K562 (cell line): ENCODE measurements around the gene TREH. TPM values are rescaled to one million over a fixed set of nuclear protein-coding genes. Genes with fewer than 3 reads are reported as not detected.

Source experiments
- ATAC-seq: fragments of 200-7000 bp; cut with Tn5 transposase; 3 replicates; pipeline ENCODE4 v1.9.1; 2020; ENCODE audit warnings: moderate library complexity
- BruUV-seq: library from RNA; stranded (reverse); fragments of 400-500 nt; replicated peaks from 2 replicates; lab custom pipeline; 2021; lab: Mats Ljungman, UMichigan
- CTCF ChIA-PET: fragments of 300-600 bp; formaldehyde crosslinking; extraction: SDS; loops from one replicate; lab custom pipeline; 2021; ENCODE audit warnings: low intra/inter-chr PET ratio; lab: Yijun Ruan, JAX
- POLR2A ChIA-PET: fragments of 300-600, 350-650 bp; sonication (Branson Sonifier 250); formaldehyde crosslinking; extraction: SDS; loops from one replicate; lab custom pipeline; 2021; ENCODE audit warnings: antibody characterized with exemption, inconsistent platforms; lab: Yijun Ruan, JAX
- DNase-seq, 4 experiments: peaks; one replicate each; pipeline versions ENCODE4 v3.0.0 to v3.0.0-alpha.2; 2011 to 2018; ENCODE audit warnings: low spot score in 3 of 4, mixed read lengths in 3 of 4; ENCODE audit errors: extremely low read depth in 1 of 4
- FAIRE-seq: peaks from 2 replicates; lab custom pipeline; 2011; peaks lifted over from hg19 to GRCh38; lab: Jason Lieb, UNC
- H2AFZ ChIP-seq: 2 replicates; pipeline ENCODE4 v1.6.0; 2011; ENCODE audit warnings: low read depth, low read length, control low read depth, inconsistent platforms
- H3K27ac ChIP-seq: fragments of 200-600 bp; 3 replicates; pipeline ENCODE4 v1.8.0; 2011; ENCODE audit warnings: low read depth, mild to moderate bottlenecking, control low read depth, inconsistent platforms, low read length, moderate library complexity, mixed read lengths; ENCODE audit errors: extremely low read depth
- H3K27me3 ChIP-seq, 2 experiments: fragments of 300-600 bp in 1 of 2; 2 replicates in 1 of 2; 3 replicates in 1 of 2; pipeline versions ENCODE4 v1.6.0 to v1.8.0; 2011; ENCODE audit warnings: inconsistent platforms in 2 of 2, low read length in 2 of 2, mild to moderate bottlenecking in 1 of 2, mixed read lengths in 1 of 2, moderate library complexity in 1 of 2; ENCODE audit not compliant: control insufficient read depth in 2 of 2, insufficient read depth in 2 of 2
- H3K36me3 ChIP-seq: fragments of 300-600 bp; 3 replicates; pipeline ENCODE4 v1.8.0; 2011; ENCODE audit warnings: mild to moderate bottlenecking, low read length, inconsistent platforms; ENCODE audit not compliant: control insufficient read depth, insufficient read depth
- H3K4me1 ChIP-seq, 2 experiments: fragments of 200-600 bp in 1 of 2; replicated peaks in 1 of 2; 2 replicates in 1 of 2; 3 replicates in 1 of 2; pipeline versions ENCODE4 v1.5.1 to v1.8.0; 2011; ENCODE audit warnings: inconsistent platforms in 2 of 2, low read length in 2 of 2, mild to moderate bottlenecking in 1 of 2, mixed read lengths in 1 of 2, moderate library complexity in 1 of 2; ENCODE audit not compliant: control insufficient read depth in 2 of 2, insufficient read depth in 2 of 2
- H3K4me2 ChIP-seq: 2 replicates; pipeline ENCODE4 v1.6.1; 2011; ENCODE audit warnings: low read length, control low read depth, inconsistent platforms, mixed read lengths; ENCODE audit not compliant: insufficient read depth
- H3K4me3 ChIP-seq: fragments of 200-600 bp; sonication (generic), shearing (Covaris generic); 2 replicates; pipeline ENCODE4 v1.5.1; 2016; ENCODE audit warnings: control low read depth, inconsistent platforms
- H3K79me2 ChIP-seq: fragments of 200-600 bp; 3 replicates; pipeline ENCODE4 v1.8.0; 2011; ENCODE audit warnings: low read length, inconsistent platforms; ENCODE audit not compliant: control insufficient read depth, insufficient read depth
- H3K9ac ChIP-seq, 2 experiments: 2 replicates each; pipeline versions ENCODE4 v1.6.0 to v1.6.1; 2011; ENCODE audit warnings: low read depth in 2 of 2, low read length in 2 of 2, control low read depth in 1 of 2, inconsistent platforms in 1 of 2, mild to moderate bottlenecking in 1 of 2, mixed read lengths in 1 of 2; ENCODE audit not compliant: insufficient read depth in 1 of 2
- H3K9me1 ChIP-seq: one replicate; pipeline ENCODE4 v1.6.0; 2011; ENCODE audit warnings: inconsistent platforms, mild to moderate bottlenecking, low read length, moderate library complexity; ENCODE audit not compliant: control insufficient read depth, insufficient read depth
- H3K9me3 ChIP-seq: replicated peaks from 2 replicates; pipeline ENCODE4 v1.5.1; 2011; ENCODE audit warnings: low read depth, low read length, inconsistent platforms; ENCODE audit not compliant: control insufficient read depth, insufficient read depth
- H4K20me1 ChIP-seq: replicated peaks from 2 replicates; pipeline ENCODE4 v1.6.1; 2011; ENCODE audit warnings: low read length, inconsistent platforms, mixed read lengths; ENCODE audit not compliant: control insufficient read depth, insufficient read depth
- CBX3 ChIP-seq, 2 experiments: IDR thresholded peaks; 1 replicate in 1 of 2; 2 replicates in 1 of 2; pipeline ENCODE4 v1.6.1; 2012; ENCODE audit warnings: inconsistent platforms in 2 of 2, low read length in 2 of 2, borderline replicate concordance in 1 of 2, control low read depth in 1 of 2
- ILF3 ChIP-seq: fragments of 450-650 bp; IDR thresholded peaks from 2 replicates; pipeline ENCODE4 v1.6.1; 2018; ENCODE audit warnings: antibody characterized with exemption, mild to moderate bottlenecking, moderate library complexity, borderline replicate concordance
- MCM5 ChIP-seq: fragments of 450-650 bp; IDR thresholded peaks from 2 replicates; pipeline ENCODE4 v1.6.1; 2016; ENCODE audit warnings: low read depth
- PURB ChIP-seq: sonication (generic); formaldehyde crosslinking; IDR thresholded peaks from 2 replicates; pipeline ENCODE4 v1.9.0; 2021; ENCODE audit warnings: low read depth, mild to moderate bottlenecking, missing genetic modification reagents
- RFX5 ChIP-seq: IDR thresholded peaks from 2 replicates; pipeline ENCODE4 v1.6.1; 2011; ENCODE audit warnings: low read depth, mild to moderate bottlenecking, improper control_type of control experiment, low read length
- THAP7 ChIP-seq: fragments of 250-450 bp; sonication (Bioruptor Pico); IDR thresholded peaks from 2 replicates; pipeline ENCODE4 v1.5.0; 2021
- ZNF584 ChIP-seq: fragments of 200-800 bp; sonication (Bioruptor generic); IDR thresholded peaks from 2 replicates; pipeline ENCODE4 v1.6.1; 2016; ENCODE audit warnings: low read depth, mild to moderate bottlenecking, missing genetic modification characterization, missing compliant biosample characterization
- ZNF695 ChIP-seq: fragments of 450-650 bp; formaldehyde crosslinking; IDR thresholded peaks from 2 replicates; pipeline ENCODE4 v1.4.0; 2020; ENCODE audit warnings: mild to moderate bottlenecking, moderate library complexity
- WGBS: fragments of 100-300 bp; shearing (Covaris generic); methylation state at CpG from one replicate; pipeline ENCODE4 v1.1.6; 2016; ENCODE audit warnings: low coverage, mixed read lengths; ENCODE audit not compliant: insufficient coverage; ENCODE audit errors: missing lambda C conversion rate; 5-methylcytosine and 5-hydroxymethylcytosine counted together
- in situ Hi-C: fragments of 300-500 bp; cut with MboI; formaldehyde crosslinking; loops from 4 replicates; pipeline ENCODE4 v1.15.0; 2018; ENCODE audit warnings: inconsistent platforms, mixed read lengths
- intact Hi-C: fragments of 100-400 bp; cut with micrococcal nuclease; formaldehyde crosslinking; loops from 2 replicates; pipeline ENCODE4 v1.14.2; 2022
- polyA plus RNA-seq, 8 experiments: library from polyadenylated mRNA; depleted of rRNA in 4 of 8; stranded (reverse) in 5 of 8; unstranded in 3 of 8; fragments of >200 nt; fragmentation: Nextera tagmentation in 2 of 8; fragmentation: Illumina TruSeq in 1 of 8; extraction: Ambion mirVana in 2 of 8; extraction: Trizol in 1 of 8; gene quantifications; 2 replicates each; pipeline versions ENCODE4 v1.2.1 to v1.2.3, GENCODE V29; 2011 to 2014; ENCODE audit warnings: inconsistent platforms in 1 of 8, missing spikeins in 1 of 8
- total RNA-seq, 7 experiments: library from RNA; depleted of rRNA in 6 of 7; stranded (reverse); fragments of >200 nt in 6 of 7; fragmentation: Illumina TruSeq in 2 of 7; extraction: Trizol in 2 of 7; gene quantifications; 2 replicates each; pipeline versions ENCODE4 v1.2.1 to v1.2.3, GENCODE V29; 2011 to 2021; ENCODE audit warnings: low replicate concordance in 1 of 7
- TF ChIP-seq, protein P1 (sequence below): fragments of 150-350 bp; IDR thresholded peaks from 2 replicates; pipeline ENCODE4 v1.6.1; 2014; ENCODE audit warnings: low read depth, mild to moderate bottlenecking, low read length, borderline replicate concordance

The TREH gene
- total and polyA plus RNA-seq, 9 of the 15 experiments (the other 6 are each of a cell fraction or from before 2014, with no cell fraction given), result 0.09 to 0.20 (median 0.11) TPM; not detected in 6

GRCh38 chr11:118670063-118670462, 9.4 kb downstream of the TREH start:
- Histone ChIP-seq H3K27ac (no peak overlapping the region), H3K36me3 (no peaks in the 10 kb centered on the region), H3K4me3 (no peak overlapping the region), H2AFZ (no peak overlapping the region), H3K4me1 (peaks cover 0 to 2% of the 10 kb centered on the region in 2 experiments; a peak in 1 of 5 replicates), H3K4me2 (no peak overlapping the region), H3K9me3 (no peaks in the 10 kb centered on the region; the same call in 1 of the 2 replicates), H4K20me1 (no peaks in the 10 kb centered on the region), H3K9ac (no peak overlapping the region), H3K27me3 (peaks cover 0 to under 1% of the 10 kb centered on the region in 2 experiments; a peak in 1 of 5 replicates), H3K9me1 (no peaks in the 10 kb centered on the region), H3K79me2 (no peaks in the 10 kb centered on the region)
- TF ChIP-seq RFX5, result no peak
- no peak for TF ChIP-seq PURB (CRISPR knock-in tag)
- no peak for TF ChIP-seq ZNF695 (CRISPR knock-in tag)
- no peak for TF ChIP-seq ILF3
- TF ChIP-seq MCM5, result no peak
- no peak for TF ChIP-seq ZNF584 (CRISPR knock-in tag)
- TF ChIP-seq, protein P1, sequence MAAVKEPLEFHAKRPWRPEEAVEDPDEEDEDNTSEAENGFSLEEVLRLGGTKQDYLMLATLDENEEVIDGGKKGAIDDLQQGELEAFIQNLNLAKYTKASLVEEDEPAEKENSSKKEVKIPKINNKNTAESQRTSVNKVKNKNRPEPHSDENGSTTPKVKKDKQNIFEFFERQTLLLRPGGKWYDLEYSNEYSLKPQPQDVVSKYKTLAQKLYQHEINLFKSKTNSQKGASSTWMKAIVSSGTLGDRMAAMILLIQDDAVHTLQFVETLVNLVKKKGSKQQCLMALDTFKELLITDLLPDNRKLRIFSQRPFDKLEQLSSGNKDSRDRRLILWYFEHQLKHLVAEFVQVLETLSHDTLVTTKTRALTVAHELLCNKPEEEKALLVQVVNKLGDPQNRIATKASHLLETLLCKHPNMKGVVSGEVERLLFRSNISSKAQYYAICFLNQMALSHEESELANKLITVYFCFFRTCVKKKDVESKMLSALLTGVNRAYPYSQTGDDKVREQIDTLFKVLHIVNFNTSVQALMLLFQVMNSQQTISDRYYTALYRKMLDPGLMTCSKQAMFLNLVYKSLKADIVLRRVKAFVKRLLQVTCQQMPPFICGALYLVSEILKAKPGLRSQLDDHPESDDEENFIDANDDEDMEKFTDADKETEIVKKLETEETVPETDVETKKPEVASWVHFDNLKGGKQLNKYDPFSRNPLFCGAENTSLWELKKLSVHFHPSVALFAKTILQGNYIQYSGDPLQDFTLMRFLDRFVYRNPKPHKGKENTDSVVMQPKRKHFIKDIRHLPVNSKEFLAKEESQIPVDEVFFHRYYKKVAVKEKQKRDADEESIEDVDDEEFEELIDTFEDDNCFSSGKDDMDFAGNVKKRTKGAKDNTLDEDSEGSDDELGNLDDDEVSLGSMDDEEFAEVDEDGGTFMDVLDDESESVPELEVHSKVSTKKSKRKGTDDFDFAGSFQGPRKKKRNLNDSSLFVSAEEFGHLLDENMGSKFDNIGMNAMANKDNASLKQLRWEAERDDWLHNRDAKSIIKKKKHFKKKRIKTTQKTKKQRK, result no peak
- no peak for TF ChIP-seq THAP7 (CRISPR knock-in tag)
- no peak for TF ChIP-seq CBX3 (IDR thresholded peaks at IDR 0.05; ENCODE audit: borderline replicate concordance in 1 of 2, low read length in 2 of 2)
- ATAC-seq, result no peak
- ChIA-PET POLR2A (no interaction called here), CTCF (no interaction called here)
- WGBS, result 6% methylated on average over 2 of the region's 2 CpGs
- in situ Hi-C loops, result no loop called here
- FAIRE-seq, result no peak
- intact Hi-C loops, result no loop called here
- no peak for DNase-seq
- BruUV-seq, result no TSS peak
